ENCODE results near the gene PFKL. TPM values are rescaled to one million over a fixed set of nuclear protein-coding genes. Genes with fewer than 3 reads are reported as not detected.

The PFKL gene
- total RNA-seq, 1 donor from 2014 or later: 48.7 TPM

DNA sequence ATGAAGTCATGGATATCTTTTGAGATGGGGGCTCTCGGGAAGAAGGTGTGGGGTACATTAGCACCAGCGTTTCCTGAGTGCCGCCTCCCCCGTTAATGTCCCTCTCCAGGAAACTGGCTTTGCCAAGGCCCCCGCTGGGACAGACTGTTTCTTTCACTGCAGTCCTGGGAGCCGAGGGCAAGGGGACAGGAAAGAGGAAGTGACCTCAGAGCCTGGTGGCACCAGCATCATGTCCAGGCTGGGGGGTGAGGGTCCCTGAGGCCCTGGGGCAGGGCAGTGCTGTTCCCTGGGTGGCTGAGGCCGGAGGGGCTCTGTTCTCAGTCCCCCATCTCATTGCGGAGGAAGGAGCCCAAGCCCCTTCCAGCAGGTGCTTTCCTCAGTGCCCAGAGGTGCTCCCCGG is 5.8 kb downstream of the PFKL start:
- H3K4me2 ChIP-seq: no peak overlapping the region
- H3K79me2 ChIP-seq (ENCODE audit: low read depth): peaks cover 16% of the 10 kb centered on the region
- H3K9ac ChIP-seq: no peak overlapping the region
- TF ChIP-seq EZH2 (IDR thresholded peaks at IDR 0.05) (no peak), EZH2phosphoT487 (IDR thresholded peaks at IDR 0.05) (no peak)
- TF ChIP-seq, protein P1, sequence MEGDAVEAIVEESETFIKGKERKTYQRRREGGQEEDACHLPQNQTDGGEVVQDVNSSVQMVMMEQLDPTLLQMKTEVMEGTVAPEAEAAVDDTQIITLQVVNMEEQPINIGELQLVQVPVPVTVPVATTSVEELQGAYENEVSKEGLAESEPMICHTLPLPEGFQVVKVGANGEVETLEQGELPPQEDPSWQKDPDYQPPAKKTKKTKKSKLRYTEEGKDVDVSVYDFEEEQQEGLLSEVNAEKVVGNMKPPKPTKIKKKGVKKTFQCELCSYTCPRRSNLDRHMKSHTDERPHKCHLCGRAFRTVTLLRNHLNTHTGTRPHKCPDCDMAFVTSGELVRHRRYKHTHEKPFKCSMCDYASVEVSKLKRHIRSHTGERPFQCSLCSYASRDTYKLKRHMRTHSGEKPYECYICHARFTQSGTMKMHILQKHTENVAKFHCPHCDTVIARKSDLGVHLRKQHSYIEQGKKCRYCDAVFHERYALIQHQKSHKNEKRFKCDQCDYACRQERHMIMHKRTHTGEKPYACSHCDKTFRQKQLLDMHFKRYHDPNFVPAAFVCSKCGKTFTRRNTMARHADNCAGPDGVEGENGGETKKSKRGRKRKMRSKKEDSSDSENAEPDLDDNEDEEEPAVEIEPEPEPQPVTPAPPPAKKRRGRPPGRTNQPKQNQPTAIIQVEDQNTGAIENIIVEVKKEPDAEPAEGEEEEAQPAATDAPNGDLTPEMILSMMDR (IDR thresholded peaks at IDR 0.05): no peak
- H3K36me3 ChIP-seq: no peaks in the 10 kb centered on the region
- DNase-seq (ENCODE audit: low spot score): no peak
- Mint-ChIP-seq H3K27me3 (ENCODE audit: insufficient read depth, low read depth) (peaks cover 6% of the 10 kb centered on the region), H3K4me1 (peaks cover 45% of the 10 kb centered on the region), H3K36me3 (no peaks in the 10 kb centered on the region), H3K4me3 (no peak overlapping the region), H3K9me3 (no peaks in the 10 kb centered on the region), H3K27ac (no peak overlapping the region)
- peaks cover 28% of the 10 kb centered on the region for H3K4me1 ChIP-seq
- H3K27ac ChIP-seq: no peak overlapping the region
- H3F3A ChIP-seq (ENCODE audit: low read depth): peaks cover 16% of the 10 kb centered on the region
- no peak overlapping the region for H3K4me3 ChIP-seq
- H3K27me3 ChIP-seq: no peaks in the 10 kb centered on the region
- H2AFZ ChIP-seq (replicated peaks): no peak overlapping the region
- H3K9me3 ChIP-seq (ENCODE audit: low read depth): no peaks in the 10 kb centered on the region
- H4K20me1 ChIP-seq (ENCODE audit: low read depth): peaks cover 72% of the 10 kb centered on the region

DNA sequence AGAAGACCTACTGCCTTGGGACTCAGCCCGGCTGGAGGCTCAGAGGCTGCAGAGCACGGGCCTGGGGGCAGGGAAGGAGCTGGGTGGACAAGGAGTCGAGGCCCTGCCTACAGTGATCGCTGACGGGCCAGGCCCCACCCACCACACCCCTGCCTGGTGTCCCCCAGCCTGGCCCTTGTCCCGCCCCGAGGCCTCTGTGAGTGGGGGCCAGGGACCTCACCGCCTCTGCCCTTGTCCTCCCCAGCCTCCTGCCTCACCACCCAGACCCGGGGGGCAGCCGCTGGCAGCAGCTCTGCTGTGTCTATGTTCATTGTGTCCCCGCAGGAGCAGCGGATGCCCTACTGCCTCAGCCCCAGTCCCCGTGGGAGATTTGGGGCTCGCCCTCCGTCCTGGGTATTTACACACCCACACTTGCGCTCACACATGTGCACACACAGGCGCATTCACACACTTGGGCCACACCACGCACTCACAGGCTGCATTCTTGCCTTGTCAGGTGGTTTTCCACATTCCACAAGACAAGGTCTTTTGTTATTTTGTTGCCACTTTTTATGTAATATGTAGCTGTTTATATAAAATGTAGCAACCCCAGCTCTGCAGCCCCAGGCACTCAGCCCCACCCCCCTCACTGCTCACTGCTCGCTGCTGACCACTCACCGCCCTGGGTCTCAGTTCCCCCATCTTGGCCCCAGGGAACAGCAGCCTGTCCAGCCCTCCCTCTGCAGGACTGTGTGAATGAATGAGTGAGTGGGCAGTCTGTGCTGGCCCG is 7.3 kb downstream of the PFKL start:
- no peaks in the 10 kb centered on the region for H3K9me3 ChIP-seq (ENCODE audit: low read depth)
- no peaks in the 10 kb centered on the region for H3K27me3 ChIP-seq
- no peak overlapping the region for H3K27ac ChIP-seq
- Mint-ChIP-seq H3K27ac (peak overlapping the region; percentile 78), H3K36me3 (peaks cover 6% of the 10 kb centered on the region), H3K9me3 (no peaks in the 10 kb centered on the region), H3K4me3 (peak overlapping the region; percentile 69), H3K27me3 (ENCODE audit: insufficient read depth, low read depth) (peaks cover 6% of the 10 kb centered on the region), H3K4me1 (peaks cover 41% of the 10 kb centered on the region)
- peaks cover 16% of the 10 kb centered on the region for H3F3A ChIP-seq (ENCODE audit: low read depth)
- peaks cover 13% of the 10 kb centered on the region for H3K79me2 ChIP-seq (ENCODE audit: low read depth)
- no peaks in the 10 kb centered on the region for H3K36me3 ChIP-seq
- DNase-seq (ENCODE audit: low spot score): peak; percentile 41
- TF ChIP-seq EZH2phosphoT487 (IDR thresholded peaks at IDR 0.05): no peak
- TF ChIP-seq, protein P1 (IDR thresholded peaks at IDR 0.05): no peak
- no peak for TF ChIP-seq EZH2 (IDR thresholded peaks at IDR 0.05)
- H3K4me3 ChIP-seq: no peak overlapping the region
- H3K9ac ChIP-seq: no peak overlapping the region
- no peak overlapping the region for H3K4me2 ChIP-seq
- H2AFZ ChIP-seq (replicated peaks): no peak overlapping the region
- H4K20me1 ChIP-seq (ENCODE audit: low read depth): peaks cover 58% of the 10 kb centered on the region
- H3K4me1 ChIP-seq: peaks cover 25% of the 10 kb centered on the region

DNA sequence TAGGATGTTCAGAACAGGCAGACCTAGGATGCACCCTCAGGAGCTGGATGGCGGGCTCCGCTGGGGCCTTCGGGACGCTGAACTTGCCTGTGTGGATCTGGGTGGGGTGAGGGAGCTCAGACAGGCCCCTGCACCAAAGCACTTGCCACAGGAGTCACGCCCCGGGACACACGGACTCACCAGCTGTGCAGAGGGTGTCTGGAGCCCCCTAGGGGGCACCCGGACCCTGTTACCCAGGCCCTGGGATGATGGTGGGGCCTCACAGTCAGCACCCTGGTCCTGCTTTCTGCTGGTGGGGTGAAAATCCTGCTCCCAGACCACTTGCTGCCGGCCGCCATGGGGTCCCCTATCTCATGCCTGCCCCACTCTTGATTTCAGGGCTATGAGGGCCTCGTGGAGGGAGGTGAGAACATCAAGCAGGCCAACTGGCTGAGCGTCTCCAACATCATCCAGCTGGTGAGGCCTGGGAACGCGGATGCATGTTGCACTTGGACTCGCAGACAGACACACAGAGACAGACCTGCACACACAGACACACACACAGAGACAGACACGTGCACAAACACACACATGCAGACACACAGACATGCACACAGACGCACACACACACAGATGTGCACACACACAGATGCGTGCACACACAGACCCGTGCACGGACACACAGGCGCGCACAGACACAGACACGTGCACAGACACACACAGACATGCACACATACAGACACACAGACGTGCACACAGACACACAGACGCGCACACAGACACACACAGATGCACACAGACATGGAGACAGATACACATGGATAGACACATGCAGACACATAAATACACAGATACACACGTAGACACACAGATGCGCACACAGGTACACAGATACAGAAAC is 11.0 kb downstream of the PFKL start:
- no peak overlapping the region for H3K4me2 ChIP-seq
- peaks cover 6% of the 10 kb centered on the region for H3K36me3 Mint-ChIP-seq
- TF ChIP-seq EZH2phosphoT487 (IDR thresholded peaks at IDR 0.05): no peak
- TF ChIP-seq EZH2 (IDR thresholded peaks at IDR 0.05): no peak
- TF ChIP-seq, protein P1 (IDR thresholded peaks at IDR 0.05): no peak
- no peaks in the 10 kb centered on the region for H3K27me3 ChIP-seq
- peaks cover 4% of the 10 kb centered on the region for H3K27me3 Mint-ChIP-seq (ENCODE audit: insufficient read depth, low read depth)
- no peak overlapping the region for H3K4me3 Mint-ChIP-seq
- H3K4me1 Mint-ChIP-seq: peaks cover 18% of the 10 kb centered on the region
- H3K36me3 ChIP-seq: no peaks in the 10 kb centered on the region
- H2AFZ ChIP-seq (replicated peaks): no peak overlapping the region
- H3K27ac ChIP-seq: no peak overlapping the region
- no peaks in the 10 kb centered on the region for H3K9me3 ChIP-seq (ENCODE audit: low read depth)
- H3K4me1 ChIP-seq: peaks cover 7% of the 10 kb centered on the region
- H3K9ac ChIP-seq: no peak overlapping the region
- no peaks in the 10 kb centered on the region for H3K9me3 Mint-ChIP-seq
- no peaks in the 10 kb centered on the region for H3K79me2 ChIP-seq (ENCODE audit: low read depth)
- H4K20me1 ChIP-seq (ENCODE audit: low read depth): peaks cover 22% of the 10 kb centered on the region
- H3K27ac Mint-ChIP-seq: peak overlapping the region; percentile 16
- no peak overlapping the region for H3K4me3 ChIP-seq
- no peaks in the 10 kb centered on the region for H3F3A ChIP-seq (ENCODE audit: low read depth)
- no peak for DNase-seq (ENCODE audit: low spot score)

Data from neural progenitor cell (in vitro differentiated cells).